Measurements from ENCODE around the gene CARD8.

CARD8 gene

GRCh38 chr19:48169578-48169938 is 86.2 kb downstream of the CARD8 start:
- peak; percentile 23 for DNase-seq

GRCh38 chr19:48168689-48169088 is 87.0 kb downstream of the CARD8 start:
- no peak for DNase-seq

GRCh38 chr19:48158210-48158790 is 97.4 kb downstream of the CARD8 start:
- no peak for DNase-seq
